Measurements from ENCODE around the gene ETNPPL. TPM values are rescaled to one million over a fixed set of nuclear protein-coding genes. Genes with fewer than 3 reads are reported as not detected.
A peak's percentile ranks its signal among the peaks of the same experiment; 100 is the strongest.
"Not testable (repeated sequence)": the region's sequence is repeated elsewhere in the genome, so short reads cannot be mapped to it uniquely, and the experiment has no call there.

Gene ETNPPL
- total RNA-seq, 1 experiment from 2014 or later: 0.66 TPM

DNA sequence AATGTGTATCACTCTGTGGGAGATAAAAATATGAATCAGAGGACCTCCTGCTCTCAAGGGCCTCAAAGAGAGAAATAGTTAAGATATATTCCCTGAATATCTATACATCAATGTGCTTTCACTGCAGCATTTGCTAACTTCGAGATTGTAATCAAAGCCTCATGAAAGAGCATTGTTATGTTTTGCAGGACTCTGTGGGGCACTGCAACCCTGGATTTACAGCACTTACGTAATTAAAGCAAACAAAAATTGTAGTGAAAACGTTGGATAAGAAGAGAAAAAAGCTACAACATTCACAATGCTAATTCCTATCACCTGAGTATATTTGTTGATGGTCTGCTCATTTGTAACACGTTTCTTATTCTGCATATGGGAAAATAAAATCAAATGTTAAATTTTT, 48.0 kb downstream of the ETNPPL start:
- ATAC-seq: peak; percentile 64
- peaks cover 11% of the 10 kb centered on the region for H3K9me3 Mint-ChIP-seq
- POLR2A ChIA-PET: no interaction called here
- no peak overlapping the region for H3K4me3 Mint-ChIP-seq
- H3K27ac Mint-ChIP-seq: 0 out of 2 replicates have a peak overlapping the region, but pooled peaks have one; percentile 23
- no peaks in the 10 kb centered on the region; the same call in 1 of the 2 replicates for H3K36me3 Mint-ChIP-seq
- TF ChIP-seq, protein P1, sequence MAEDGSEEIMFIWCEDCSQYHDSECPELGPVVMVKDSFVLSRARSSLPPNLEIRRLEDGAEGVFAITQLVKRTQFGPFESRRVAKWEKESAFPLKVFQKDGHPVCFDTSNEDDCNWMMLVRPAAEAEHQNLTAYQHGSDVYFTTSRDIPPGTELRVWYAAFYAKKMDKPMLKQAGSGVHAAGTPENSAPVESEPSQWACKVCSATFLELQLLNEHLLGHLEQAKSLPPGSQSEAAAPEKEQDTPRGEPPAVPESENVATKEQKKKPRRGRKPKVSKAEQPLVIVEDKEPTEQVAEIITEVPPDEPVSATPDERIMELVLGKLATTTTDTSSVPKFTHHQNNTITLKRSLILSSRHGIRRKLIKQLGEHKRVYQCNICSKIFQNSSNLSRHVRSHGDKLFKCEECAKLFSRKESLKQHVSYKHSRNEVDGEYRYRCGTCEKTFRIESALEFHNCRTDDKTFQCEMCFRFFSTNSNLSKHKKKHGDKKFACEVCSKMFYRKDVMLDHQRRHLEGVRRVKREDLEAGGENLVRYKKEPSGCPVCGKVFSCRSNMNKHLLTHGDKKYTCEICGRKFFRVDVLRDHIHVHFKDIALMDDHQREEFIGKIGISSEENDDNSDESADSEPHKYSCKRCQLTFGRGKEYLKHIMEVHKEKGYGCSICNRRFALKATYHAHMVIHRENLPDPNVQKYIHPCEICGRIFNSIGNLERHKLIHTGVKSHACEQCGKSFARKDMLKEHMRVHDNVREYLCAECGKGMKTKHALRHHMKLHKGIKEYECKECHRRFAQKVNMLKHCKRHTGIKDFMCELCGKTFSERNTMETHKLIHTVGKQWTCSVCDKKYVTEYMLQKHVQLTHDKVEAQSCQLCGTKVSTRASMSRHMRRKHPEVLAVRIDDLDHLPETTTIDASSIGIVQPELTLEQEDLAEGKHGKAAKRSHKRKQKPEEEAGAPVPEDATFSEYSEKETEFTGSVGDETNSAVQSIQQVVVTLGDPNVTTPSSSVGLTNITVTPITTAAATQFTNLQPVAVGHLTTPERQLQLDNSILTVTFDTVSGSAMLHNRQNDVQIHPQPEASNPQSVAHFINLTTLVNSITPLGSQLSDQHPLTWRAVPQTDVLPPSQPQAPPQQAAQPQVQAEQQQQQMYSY (CRISPR knock-in tag; IDR thresholded peaks at IDR 0.05): no peak
- TF ChIP-seq SP1 (CRISPR knock-in tag; conservative IDR thresholded peaks at IDR 0.05): no peak
- TF ChIP-seq JAZF1 (CRISPR knock-in tag; IDR thresholded peaks at IDR 0.05): no peak
- TF ChIP-seq, protein P2, sequence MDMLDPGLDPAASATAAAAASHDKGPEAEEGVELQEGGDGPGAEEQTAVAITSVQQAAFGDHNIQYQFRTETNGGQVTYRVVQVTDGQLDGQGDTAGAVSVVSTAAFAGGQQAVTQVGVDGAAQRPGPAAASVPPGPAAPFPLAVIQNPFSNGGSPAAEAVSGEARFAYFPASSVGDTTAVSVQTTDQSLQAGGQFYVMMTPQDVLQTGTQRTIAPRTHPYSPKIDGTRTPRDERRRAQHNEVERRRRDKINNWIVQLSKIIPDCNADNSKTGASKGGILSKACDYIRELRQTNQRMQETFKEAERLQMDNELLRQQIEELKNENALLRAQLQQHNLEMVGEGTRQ (CRISPR knock-in tag; IDR thresholded peaks at IDR 0.05): no peak
- no peak for TF ChIP-seq SOX15 (CRISPR knock-in tag; IDR thresholded peaks at IDR 0.05)
- TF ChIP-seq, protein P3, sequence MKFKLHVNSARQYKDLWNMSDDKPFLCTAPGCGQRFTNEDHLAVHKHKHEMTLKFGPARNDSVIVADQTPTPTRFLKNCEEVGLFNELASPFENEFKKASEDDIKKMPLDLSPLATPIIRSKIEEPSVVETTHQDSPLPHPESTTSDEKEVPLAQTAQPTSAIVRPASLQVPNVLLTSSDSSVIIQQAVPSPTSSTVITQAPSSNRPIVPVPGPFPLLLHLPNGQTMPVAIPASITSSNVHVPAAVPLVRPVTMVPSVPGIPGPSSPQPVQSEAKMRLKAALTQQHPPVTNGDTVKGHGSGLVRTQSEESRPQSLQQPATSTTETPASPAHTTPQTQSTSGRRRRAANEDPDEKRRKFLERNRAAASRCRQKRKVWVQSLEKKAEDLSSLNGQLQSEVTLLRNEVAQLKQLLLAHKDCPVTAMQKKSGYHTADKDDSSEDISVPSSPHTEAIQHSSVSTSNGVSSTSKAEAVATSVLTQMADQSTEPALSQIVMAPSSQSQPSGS (CRISPR knock-in tag; IDR thresholded peaks at IDR 0.05; ENCODE audit: borderline replicate concordance, low read depth): no peak
- TF ChIP-seq, protein P4, sequence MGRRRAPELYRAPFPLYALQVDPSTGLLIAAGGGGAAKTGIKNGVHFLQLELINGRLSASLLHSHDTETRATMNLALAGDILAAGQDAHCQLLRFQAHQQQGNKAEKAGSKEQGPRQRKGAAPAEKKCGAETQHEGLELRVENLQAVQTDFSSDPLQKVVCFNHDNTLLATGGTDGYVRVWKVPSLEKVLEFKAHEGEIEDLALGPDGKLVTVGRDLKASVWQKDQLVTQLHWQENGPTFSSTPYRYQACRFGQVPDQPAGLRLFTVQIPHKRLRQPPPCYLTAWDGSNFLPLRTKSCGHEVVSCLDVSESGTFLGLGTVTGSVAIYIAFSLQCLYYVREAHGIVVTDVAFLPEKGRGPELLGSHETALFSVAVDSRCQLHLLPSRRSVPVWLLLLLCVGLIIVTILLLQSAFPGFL (CRISPR knock-in tag; IDR thresholded peaks at IDR 0.05; ENCODE audit: borderline replicate concordance): no peak
- TF ChIP-seq JUN (CRISPR knock-in tag; IDR thresholded peaks at IDR 0.05): no peak
- no peak for TF ChIP-seq CREB1 (CRISPR knock-in tag; IDR thresholded peaks at IDR 0.05)
- no peak for TF ChIP-seq ERG (CRISPR knock-in tag; IDR thresholded peaks at IDR 0.05)
- no peak for TF ChIP-seq TP53 (CRISPR knock-in tag; IDR thresholded peaks at IDR 0.05)
- peaks cover 40% of the 10 kb centered on the region for H3K4me1 Mint-ChIP-seq
- H3K27me3 Mint-ChIP-seq (ENCODE audit: low read depth): peaks cover 3% of the 10 kb centered on the region; the same call in 1 of the 2 replicates
- no peak for DNase-seq (ENCODE audit: low spot score)
- CTCF ChIA-PET: interaction anchor here (1.0 kb wide), 2 partner anchors 11 to 34 kb away, joined by 3 read pairs; no protein-coding TSS in a partner anchor

GRCh38 chr4:108710578-108710977, 52.3 kb downstream of the ETNPPL start:
- DNase-seq (ENCODE audit: low spot score); POLR2A ChIA-PET; H3K36me3 Mint-ChIP-seq; H3K27me3 Mint-ChIP-seq (ENCODE audit: low read depth); H3K27ac Mint-ChIP-seq; CTCF ChIA-PET; ATAC-seq; H3K4me3 Mint-ChIP-seq; H3K9me3 Mint-ChIP-seq: not testable (repeated sequence)
- H3K4me1 Mint-ChIP-seq: peaks cover 33% of the 10 kb centered on the region

GRCh38 chr4:108709722-108710121, 53.1 kb downstream of the ETNPPL start:
- no peak overlapping the region for H3K27ac Mint-ChIP-seq
- ATAC-seq (peak; percentile 32; the same call in 1 of the 2 replicates), DNase-seq (ENCODE audit: low spot score) (no peak)
- ChIA-PET CTCF (no interaction called here), POLR2A (no interaction called here)
- no peak overlapping the region for H3K4me3 Mint-ChIP-seq
- H3K9me3 Mint-ChIP-seq: peaks cover 6% of the 10 kb centered on the region
- no peaks in the 10 kb centered on the region for H3K36me3 Mint-ChIP-seq
- H3K4me1 Mint-ChIP-seq: peaks cover 24% of the 10 kb centered on the region
- H3K27me3 Mint-ChIP-seq (ENCODE audit: low read depth): no peaks in the 10 kb centered on the region
- TF ChIP-seq ZNF671 (CRISPR knock-in tag; IDR thresholded peaks at IDR 0.05): no peak
- no peak for TF ChIP-seq ZNF219 (CRISPR knock-in tag; IDR thresholded peaks at IDR 0.05; ENCODE audit: borderline replicate concordance)
- no peak for TF ChIP-seq NFATC4 (CRISPR knock-in tag; IDR thresholded peaks at IDR 0.05)
- no peak for TF ChIP-seq ZNF532 (CRISPR knock-in tag; IDR thresholded peaks at IDR 0.05; ENCODE audit: borderline replicate concordance)
- TF ChIP-seq OVOL2 (CRISPR knock-in tag; IDR thresholded peaks at IDR 0.05; ENCODE audit: borderline replicate concordance): no peak
- no peak for TF ChIP-seq ZBTB21 (CRISPR knock-in tag; IDR thresholded peaks at IDR 0.05; ENCODE audit: borderline replicate concordance)
- TF ChIP-seq CDX4 (CRISPR knock-in tag; IDR thresholded peaks at IDR 0.05; ENCODE audit: borderline replicate concordance): no peak
